Hepatic stellate cell (primary cell): ENCODE results near the gene FES.
"Not testable (repeated sequence)": the region's sequence is repeated elsewhere in the genome, so short reads cannot be mapped to it uniquely, and the experiment has no call there.

Experiments used
- DNase-seq: peaks from one replicate; pipeline ENCODE4 v3.0.0; 2011; ENCODE audit warnings: low spot score

Gene FES

DNA sequence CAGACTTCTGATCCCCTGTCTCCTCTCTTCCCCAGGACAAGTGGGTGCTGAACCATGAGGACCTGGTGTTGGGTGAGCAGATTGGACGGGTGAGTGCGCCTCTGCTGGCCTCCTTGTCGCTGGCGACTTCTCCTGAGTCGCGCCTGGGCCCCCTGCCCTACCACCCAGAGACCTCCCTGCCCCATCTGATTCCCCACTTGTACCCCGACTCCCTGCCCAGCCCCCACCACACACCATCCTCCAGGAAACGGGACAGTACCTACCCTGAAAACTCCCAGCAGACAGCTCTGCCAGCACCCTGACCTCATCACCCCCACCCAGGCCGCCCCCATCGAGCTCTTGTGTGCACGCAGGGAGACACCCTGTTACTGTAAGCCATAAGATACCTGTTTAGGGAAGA is 7.7 kb downstream of the FES start:
- no peak for DNase-seq

DNA sequence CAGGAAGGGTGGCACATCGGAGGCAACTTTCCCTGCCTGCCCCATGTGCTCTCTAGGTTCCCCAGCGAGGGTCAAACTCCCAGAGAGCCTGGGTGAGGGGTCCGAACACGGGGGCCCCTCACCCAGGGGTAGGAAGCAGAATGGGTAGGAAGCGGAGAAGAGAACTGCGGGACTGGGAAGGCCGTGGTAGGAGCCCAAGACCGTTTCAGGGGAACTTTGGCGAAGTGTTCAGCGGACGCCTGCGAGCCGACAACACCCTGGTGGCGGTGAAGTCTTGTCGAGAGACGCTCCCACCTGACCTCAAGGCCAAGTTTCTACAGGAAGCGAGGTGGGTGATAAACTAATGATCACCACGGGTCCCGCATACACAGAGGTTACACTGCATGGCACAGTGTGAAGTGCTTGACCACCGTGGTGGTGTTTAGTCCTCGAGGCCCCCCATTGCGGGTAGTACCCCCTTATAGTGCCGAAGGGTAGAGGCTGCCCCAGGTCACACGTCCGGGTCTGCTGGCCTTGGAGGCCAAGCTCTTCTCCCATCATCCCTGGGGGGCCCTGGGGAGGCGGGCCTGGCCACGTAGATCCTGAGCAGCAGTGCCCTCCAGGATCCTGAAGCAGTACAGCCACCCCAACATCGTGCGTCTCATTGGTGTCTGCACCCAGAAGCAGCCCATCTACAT is 8.3 kb downstream of the FES start:
- no peak for DNase-seq

DNA sequence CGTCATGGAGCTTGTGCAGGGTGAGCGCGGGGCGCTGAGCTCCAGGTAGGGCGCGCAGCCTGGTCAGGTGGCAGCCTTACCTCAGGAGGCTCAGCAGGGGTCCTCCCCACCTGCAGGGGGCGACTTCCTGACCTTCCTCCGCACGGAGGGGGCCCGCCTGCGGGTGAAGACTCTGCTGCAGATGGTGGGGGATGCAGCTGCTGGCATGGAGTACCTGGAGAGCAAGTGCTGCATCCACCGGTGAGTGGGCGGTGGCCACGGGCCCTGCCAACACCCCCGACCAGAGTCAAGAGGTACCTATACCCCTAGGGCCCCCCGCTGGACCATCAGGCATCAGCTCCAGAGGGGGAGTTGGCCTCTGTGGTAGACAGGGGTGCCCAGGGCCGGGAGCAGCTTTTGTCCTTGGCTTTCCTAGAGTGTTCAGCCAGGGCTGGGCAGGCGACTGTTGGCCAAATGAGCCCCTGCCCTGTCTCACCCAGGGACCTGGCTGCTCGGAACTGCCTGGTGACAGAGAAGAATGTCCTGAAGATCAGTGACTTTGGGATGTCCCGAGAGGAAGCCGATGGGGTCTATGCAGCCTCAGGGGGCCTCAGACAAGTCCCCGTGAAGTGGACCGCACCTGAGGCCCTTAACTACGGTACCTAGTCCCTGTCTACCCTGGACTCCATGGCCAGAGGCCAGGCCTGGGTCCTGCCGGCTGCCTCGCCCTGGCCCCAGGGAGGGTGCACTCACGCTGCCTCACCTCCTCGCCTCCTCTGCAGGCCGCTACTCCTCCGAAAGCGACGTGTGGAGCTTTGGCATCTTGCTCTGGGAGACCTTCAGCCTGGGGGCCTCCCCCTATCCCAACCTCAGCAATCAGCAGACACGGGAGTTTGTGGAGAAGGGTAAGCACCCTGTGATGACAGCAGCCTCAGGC is 9.1 kb downstream of the FES start:
- no peak for DNase-seq

DNA sequence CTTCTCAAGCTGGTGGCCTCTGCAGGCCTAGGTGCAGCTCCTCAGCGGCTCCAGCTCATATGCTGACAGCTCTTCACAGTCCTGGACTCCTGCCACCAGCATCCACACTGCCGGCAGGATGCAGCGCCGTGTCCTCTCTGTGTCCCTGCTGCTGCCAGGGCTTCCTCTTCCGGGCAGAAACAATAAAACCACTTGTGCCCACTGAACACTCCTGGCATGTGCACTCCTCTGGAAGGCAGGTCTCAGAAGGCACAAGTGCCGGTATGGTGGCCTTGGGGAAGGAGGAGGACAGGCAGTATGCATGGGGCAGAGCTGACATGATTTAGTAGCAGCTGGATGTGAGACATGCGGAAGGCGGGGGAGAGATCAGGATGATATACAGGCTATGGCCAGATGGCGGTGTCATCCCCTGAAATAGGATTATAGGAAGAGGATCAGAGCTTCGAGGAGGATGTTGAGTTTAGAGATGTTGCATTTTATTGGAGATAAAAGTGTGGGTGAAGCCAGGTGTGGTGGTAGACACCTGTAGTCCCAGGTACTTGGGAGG is 11.3 kb downstream of the FES start:
- no peak for DNase-seq

DNA sequence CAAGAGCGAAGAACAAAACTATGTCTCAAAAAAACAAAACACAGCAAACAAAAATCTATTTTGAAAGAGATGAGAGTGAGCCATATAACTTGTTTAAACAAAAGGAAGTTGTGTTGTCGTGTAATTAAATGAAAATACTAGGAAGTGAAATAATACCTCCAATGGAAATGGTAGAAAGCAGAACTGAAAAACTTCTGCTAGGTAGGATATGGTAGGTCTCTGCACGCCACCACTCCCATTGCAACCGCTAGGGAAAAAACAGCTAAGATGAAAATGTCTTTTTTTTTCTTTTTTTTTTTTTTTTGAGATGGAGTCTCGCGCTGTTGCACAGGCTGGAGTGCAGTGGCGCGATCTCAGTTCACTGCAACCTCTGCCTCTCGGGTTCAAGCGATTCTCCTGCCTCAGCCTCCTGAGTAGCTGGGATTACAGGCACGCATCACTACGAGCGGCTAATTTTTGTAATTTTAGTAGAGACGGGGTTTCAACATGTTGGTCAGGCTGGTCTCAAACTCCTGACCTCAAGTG is 12.9 kb downstream of the FES start:
- not testable (repeated sequence) for DNase-seq

DNA sequence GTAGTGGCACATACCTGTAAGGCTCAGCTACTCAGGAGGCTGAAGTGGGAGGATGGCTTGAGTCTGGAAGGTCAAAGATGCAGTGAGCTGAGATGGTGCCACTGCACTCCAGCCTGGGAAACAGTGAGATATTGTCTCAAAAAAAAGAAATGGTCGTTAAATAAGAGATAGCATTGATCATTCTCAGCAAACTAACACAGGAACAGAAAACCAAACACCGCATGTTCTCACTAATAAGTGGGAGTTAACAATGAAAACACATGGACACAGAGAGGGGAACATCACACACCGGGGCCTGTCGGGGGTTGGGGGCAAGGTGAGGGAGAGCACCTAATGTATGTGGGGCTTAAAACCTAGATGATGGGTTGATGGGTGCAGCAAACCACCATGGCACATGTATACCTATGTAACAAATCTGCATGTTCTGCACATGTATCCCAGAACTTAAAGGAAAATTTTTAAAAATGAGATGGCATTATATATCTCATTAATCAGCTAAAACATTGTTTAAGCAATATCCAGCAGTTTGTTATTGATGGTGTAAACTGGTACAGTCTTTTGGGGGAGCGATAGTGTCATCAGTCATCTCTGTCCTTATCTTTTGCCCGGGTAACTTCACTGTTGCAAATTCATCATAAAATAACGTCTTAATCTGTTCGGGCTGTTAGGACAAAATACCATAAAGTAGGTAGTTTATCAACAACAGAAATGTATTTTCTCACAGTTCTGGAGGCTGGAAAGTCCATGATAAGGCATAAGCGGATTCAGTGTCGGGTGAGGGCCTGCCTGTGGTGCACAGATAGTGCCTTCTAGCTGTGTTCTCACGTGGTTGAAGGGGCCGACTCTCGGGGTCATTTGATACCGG is 17.1 kb downstream of the FES start:
- DNase-seq = no peak

DNA sequence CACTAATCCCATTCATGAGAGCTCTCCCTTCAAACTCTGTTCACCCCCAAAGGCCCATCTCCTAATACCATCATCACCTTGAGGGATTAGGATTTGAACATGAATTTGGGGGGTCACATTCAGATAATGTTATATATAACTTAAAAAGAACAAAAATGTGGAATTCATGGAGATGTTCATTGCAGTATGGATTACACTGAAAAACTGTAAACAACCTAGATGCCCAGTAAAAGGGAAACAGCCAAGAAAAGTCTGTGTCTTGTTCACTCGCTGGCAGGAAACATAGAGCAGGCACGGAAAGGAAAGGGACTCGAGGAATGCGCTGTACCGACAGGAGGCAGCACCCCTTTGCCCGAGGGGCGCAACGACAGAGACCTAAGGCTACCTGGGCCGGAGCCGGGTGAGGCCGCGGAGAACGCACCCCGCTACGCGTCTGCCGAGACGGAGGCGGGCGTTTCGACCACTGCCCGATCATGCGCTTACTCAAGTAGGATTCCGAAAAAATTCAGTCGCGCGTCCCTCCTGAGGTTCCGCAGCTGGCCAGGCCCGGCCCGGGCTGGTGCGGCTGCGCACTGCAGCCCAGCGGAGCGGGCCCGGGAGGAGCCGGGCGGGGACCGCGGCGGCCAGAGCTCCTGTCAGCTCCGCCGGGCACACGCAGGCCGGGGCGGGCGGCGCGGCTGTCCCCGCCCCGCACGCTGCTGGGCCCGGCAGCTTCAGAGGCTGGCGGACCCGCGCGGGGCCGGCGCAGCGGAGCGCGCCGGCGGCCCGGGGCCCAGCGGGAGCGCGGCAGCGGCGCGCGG is 17.9 kb downstream of the FES start:
- peak; percentile 100 for DNase-seq

DNA sequence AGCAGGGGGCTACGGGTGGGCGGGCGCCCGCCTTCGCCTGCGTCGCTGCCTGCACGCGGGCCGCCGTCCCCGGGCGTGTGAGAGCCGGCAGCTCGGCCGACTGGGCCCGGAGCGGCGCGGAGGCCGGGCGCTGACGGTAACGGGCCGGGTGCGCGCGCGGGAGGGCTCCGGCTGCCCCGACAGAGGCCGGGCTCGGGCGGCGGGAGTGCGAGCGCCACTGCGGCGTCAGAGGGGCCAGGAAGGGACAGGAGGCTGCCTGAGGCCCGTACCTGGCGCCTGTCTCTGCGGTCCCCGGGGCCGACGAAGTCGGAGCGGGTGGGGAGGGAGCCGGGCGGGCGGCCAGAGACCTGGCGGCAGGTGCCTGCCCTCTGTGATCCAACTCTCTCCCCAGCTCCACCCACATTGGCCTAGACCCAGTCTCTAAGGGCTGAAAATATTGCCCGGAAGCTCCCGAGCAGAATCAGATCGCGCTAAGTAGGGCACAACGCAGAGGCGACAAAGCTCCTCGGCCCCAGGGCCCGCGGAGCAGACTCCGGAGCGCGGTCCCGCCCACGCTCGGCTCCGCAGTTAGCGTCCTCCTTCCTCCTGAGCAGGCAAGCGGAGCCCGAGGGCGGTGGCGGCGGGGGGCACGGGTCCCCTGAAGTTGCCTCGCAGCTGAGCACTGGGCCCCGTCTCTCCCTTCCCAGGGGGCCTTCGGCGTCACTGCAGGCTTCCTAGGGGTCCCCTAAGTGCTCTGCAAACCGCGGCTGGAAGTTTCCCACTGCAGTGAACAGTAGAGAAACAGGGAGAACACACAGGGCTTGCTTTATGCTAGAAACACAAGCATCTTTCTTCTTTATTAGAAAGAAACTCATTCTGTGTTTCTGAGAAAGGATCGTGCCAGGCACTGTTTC is 18.8 kb downstream of the FES start, which contains the start of gene MAN2A2:
Gene MAN2A2, plus strand, starts transcription at position 463 of the 893 bp plus-strand sequence. CDS start 906 bp downstream, outside the sequence.
- DNase-seq = peak; percentile 79

DNA sequence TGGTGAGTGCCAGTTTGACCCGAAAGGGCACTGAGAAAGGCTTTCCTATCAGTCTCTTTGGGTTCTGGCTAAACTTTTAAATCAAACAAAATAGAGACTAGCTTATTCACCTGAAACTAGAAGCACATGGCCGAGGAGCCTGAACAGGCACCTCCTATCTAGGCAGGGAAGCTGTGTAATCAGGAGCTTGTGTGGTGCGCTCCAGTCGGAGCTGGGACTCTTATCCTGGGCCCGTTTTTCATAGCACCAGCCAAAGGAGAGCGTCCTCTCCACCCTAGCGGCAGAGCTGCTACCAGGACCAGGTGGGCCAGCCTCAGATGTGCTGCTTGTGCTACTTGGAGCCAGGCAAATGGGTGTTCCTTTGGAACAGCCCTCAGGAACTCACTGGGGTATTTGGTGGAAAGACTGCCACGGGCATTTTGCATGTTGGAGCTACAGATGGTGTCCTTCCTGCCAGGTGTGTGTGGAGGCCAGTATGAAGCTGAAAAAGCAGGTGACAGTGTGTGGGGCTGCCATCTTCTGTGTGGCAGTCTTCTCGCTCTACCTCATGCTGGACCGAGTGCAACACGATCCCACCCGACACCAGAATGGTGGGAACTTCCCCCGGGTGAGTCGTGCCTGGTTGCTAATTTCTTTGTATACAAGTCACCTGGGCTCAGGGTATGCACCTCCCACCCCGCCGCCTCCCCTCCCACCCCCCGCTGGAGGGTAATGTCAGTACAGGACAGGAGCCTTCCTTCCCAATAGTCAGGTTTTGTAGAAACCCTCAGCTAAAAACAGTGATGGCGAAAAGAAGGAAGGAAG is 19.6 kb downstream of the FES start:
- no peak for DNase-seq

DNA sequence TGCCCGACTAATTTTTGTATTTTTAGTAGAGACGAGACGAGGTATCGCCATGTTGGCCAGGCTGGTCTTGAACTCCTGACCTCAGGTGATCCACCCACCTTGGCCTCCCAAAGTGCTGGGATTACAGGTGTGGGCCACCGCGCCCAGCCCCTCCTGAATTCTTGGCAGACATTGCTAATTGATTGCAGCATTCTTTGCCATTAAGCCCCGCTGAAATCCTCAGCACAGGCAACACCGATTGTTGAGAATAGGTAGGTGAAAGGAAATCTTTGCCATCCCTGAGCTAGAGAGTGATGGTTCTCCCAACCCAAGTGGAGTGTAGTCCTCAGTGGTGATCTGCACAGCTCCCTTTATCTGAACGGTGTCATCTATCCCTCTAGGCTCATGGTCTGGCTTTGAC is 20.4 kb downstream of the FES start:
- no peak for DNase-seq

DNA sequence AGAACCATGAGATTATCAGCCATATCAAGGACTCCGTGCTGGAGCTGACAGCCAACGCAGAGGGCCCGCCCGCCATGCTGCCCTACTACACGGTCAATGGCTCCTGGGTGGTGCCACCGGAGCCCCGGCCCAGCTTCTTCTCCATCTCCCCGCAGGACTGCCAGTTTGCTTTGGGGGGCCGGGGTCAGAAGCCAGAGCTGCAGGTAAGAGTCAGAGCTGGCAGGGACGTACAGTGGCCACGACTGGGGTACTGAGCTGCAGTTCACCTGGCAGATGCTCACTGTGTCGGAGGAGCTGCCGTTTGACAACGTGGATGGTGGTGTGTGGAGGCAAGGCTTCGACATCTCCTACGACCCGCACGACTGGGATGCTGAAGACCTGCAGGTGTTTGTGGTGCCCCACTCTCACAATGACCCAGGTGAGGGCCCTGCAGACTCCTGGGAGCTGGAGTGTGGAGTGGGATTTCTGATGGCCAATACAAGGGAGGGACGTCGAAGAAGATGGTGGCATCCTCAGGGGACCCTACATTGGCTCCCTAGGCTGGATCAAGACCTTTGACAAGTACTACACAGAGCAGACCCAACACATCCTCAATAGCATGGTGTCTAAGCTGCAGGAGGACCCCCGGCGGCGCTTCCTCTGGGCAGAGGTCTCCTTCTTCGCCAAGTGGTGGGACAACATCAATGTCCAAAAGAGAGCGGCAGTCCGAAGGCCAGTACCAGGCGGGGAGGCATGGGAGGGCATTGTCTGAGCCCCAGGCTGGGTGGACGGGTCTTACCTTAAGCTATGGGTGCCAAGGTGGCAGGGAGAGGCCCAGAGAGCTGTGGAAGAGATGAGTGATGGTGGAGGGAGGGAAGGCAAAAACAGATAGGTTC is 21.2 kb downstream of the FES start:
- DNase-seq = no peak

DNA sequence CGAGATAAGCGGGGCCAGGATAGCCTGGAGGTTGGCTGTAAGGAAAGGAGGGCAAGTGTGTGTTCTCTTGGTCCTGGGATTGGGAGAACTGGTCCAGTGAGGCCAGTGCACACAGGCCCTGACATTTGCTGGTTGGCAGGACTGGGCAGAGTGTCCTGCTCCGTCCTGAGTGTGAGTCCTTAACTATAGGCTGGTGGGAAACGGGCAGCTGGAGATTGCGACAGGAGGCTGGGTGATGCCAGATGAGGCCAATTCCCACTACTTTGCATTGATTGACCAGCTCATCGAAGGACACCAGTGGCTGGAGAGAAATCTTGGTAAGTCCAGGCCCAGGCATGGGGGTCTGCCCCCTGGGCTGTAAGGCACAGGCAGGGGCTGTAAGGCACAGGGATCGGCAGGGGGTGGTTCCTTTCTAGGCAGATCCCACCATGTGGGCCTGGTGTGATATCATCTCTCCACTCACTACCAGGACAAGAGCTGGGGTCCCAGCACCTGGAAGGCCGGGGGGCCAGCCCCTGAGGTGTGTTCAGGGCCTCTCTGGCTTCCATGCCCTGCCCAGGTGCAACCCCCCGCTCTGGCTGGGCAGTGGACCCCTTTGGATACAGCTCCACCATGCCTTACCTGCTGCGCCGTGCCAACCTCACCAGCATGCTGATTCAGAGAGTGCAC is 22.0 kb downstream of the FES start:
- DNase-seq = no peak

DNA sequence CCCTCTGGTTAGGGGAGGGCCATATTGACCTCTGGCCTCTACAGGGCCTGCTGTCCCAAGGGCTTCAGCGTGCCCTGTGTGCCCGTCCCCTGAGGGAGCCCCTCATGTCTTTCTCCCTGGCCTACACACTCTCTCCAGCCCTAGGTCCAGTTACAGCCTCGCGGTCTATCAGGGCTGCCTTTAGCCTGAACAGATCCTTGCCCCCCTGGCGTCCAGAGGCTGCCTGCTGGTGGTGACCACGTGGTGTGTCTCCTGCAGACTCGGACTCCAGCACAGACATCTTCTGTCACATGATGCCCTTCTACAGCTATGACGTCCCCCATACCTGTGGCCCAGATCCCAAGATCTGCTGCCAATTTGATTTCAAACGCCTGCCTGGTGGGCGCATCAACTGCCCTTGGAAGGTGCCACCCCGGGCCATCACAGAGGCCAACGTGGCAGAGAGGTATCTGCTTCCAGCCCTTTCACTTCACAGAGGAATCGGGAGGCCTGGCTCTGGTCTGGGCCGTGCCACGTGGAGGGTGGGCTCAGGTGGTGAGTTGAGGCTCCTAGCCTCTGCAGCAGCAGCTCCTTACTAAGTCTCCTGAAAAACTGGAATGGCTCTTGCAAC is 22.9 kb downstream of the FES start:
- DNase-seq = no peak

DNA sequence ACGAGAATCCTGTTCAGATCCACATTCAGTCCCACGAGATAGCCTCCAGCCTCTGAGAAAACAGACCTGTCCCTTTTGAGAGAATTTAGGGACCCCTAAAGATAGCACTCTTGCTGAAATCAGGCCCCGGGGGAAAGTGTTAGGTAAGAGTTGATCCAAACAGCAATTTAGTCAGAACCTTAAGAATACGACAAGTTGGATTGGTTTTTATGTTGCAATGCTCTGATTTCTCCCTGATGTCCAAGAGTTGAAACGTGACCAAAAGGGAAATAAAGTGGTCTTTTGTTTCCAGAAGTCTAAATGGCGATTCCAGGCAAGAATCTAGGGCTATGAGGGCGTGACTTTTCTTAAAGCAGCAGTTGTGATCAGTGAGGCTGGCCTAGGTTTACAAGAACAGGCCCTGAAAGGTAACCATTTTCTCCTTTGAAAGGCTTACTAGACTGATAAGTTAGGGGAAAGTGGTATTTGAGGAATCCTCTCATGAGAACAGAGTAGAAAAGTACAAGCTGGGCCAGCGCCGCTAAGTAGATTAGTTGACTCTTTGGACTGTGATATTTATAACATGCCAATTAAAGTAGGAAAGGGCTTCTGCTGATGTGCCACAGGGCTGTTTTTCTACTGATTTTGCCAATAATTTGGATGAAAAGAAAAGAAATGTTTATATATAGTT is 23.7 kb downstream of the FES start:
- DNase-seq = no peak

DNA sequence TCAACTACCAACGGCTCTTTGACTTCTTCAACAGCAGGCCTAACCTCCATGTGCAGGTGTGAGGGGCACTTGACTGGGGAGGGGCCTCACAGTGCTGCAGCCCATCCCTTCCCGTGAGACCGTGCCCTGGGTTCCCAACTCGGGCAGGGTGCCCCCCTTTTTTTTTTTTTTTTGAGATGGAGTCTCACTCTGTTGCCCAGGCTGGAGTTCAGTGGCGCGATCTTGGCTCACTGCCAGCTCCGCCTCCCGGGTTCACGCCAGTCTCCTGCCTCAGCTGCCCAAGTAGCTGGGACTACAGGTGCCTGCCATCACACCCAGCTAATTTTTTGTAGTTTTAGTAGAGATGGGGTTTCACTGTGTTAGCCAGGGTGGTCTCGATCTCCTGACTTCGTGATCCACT is 25.1 kb downstream of the FES start:
- not testable (repeated sequence) for DNase-seq

DNA sequence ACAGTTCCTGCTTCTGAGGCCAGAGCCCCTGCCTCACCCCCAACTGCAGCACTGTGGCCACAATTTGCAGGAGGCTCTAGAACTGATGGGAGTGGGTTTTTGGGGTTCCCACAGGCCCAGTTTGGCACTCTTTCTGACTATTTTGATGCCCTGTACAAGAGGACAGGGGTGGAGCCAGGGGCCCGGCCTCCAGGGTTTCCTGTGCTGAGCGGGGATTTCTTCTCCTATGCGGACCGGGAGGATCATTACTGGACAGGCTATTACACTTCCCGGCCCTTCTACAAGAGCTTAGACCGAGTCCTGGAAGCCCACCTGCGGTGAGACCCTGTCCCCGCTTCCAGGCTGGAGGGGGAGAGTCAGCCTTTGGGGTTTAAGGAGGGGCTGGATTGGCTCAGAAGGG is 25.7 kb downstream of the FES start:
- DNase-seq = no peak
